ENCODE data around the gene SGSH.
"Not testable (repeated sequence)": the region's sequence is repeated elsewhere in the genome, so short reads cannot be mapped to it uniquely, and the experiment has no call there.

The SGSH gene

GRCh38 chr17:80220054-80220735 lies at the start of gene SGSH, which contains the start of gene SLC26A11:
SGSH (minus strand) TSS chr17:80220333; CDS start chr17:80220313, 20 bp downstream.
SLC26A11 (plus strand) TSS chr17:80220427; CDS start chr17:80221561, 1,134 bp downstream.
- peak; percentile 35 to 89 (median 77) for DNase-seq
- intact Hi-C loops (cut with DNase I) = loop anchor here (2.0 kb wide), 1 partner anchor 73 kb away; the partner anchor contains the start of gene EIF4A3

GRCh38 chr17:80269405-80269807 lies 49.3 kb upstream of the SGSH start:
- DNase-seq = no peak
- intact Hi-C loops (cut with DNase I) = loop anchor here (10.0 kb wide), 1 partner anchor 125 kb away; the partner anchor contains the start of gene EIF4A3

GRCh38 chr17:80268427-80268826 lies 48.3 kb upstream of the SGSH start:
- intact Hi-C loops (cut with DNase I) = loop anchor here (10.0 kb wide), 1 partner anchor 124 kb away; the partner anchor contains the start of gene EIF4A3
- DNase-seq = no peak

- intact Hi-C loops (cut with DNase I) = loop anchor here (10.0 kb wide), 1 partner anchor 123 kb away; the partner anchor contains the start of gene EIF4A3
- DNase-seq = no peak
Measured at GRCh38 chr17:80267391-80267790, 47.3 kb upstream of the SGSH start.

GRCh38 chr17:80265205-80266068 lies 45.3 kb upstream of the SGSH start:
- no peak for DNase-seq
- intact Hi-C loops (cut with DNase I) = loop anchor here (10.0 kb wide), 1 partner anchor 121 kb away; the partner anchor contains the start of gene EIF4A3

GRCh38 chr17:80264205-80265075 lies 44.3 kb upstream of the SGSH start:
- DNase-seq = peak in 1 of 42 donors; percentile 26
- intact Hi-C loops (cut with DNase I) = loop anchor here (10.0 kb wide), 1 partner anchor 120 kb away; the partner anchor contains the start of gene EIF4A3

- peak in 30 of 42 donors; percentile 15 to 78 (median 49) for DNase-seq
- intact Hi-C loops (cut with DNase I) = loop anchor here (10.0 kb wide), 1 partner anchor 119 kb away; the partner anchor contains the start of gene EIF4A3
Measured at GRCh38 chr17:80263253-80264204, 43.4 kb upstream of the SGSH start.

GRCh38 chr17:80262775-80263244 lies 42.7 kb upstream of the SGSH start:
- intact Hi-C loops (cut with DNase I) = loop anchor here (10.0 kb wide), 1 partner anchor 118 kb away; the partner anchor contains the start of gene EIF4A3

GRCh38 chr17:80262291-80262690 lies 42.2 kb upstream of the SGSH start:
- DNase-seq = no peak
- intact Hi-C loops (cut with DNase I) = loop anchor here (10.0 kb wide), 1 partner anchor 117 kb away; the partner anchor contains the start of gene EIF4A3

More at GRCh38 chr17:80262775-80263244, 42.7 kb upstream of the SGSH start:
- no peak for DNase-seq

- DNase-seq = no peak
- intact Hi-C loops (cut with DNase I) = loop anchor here (10.0 kb wide), 1 partner anchor 117 kb away; the partner anchor contains the start of gene EIF4A3
Measured at GRCh38 chr17:80261895-80262279, 41.8 kb upstream of the SGSH start.

GRCh38 chr17:80261159-80261894 lies 41.2 kb upstream of the SGSH start:
- DNase-seq = peak in 33 of 42 donors; percentile 8 to 76 (median 46)
- intact Hi-C loops (cut with DNase I) = loop anchor here (10.0 kb wide), 1 partner anchor 117 kb away; the partner anchor contains the start of gene EIF4A3

GRCh38 chr17:80260791-80261158 lies 40.6 kb upstream of the SGSH start, which contains the start of gene RNF213:
RNF213 (plus strand) TSS chr17:80260852; CDS start chr17:80263682, 2,830 bp downstream.
- intact Hi-C loops (cut with DNase I) = loop anchor here (10.0 kb wide), 1 partner anchor 116 kb away; the partner anchor contains the start of gene EIF4A3
- DNase-seq = peak in 32 of 42 donors; percentile 29 to 71 (median 48)

GRCh38 chr17:80260069-80260535 lies 40.0 kb upstream of the SGSH start:
- intact Hi-C loops (cut with DNase I) = loop anchor here (10.0 kb wide), 1 partner anchor 115 kb away; the partner anchor contains the start of gene EIF4A3
- DNase-seq = peak in 39 of 42 donors; percentile 26 to 83 (median 69)

- peak in 1 of 42 donors; percentile 46 for DNase-seq
- intact Hi-C loops (cut with DNase I) = loop anchor here (10.0 kb wide), 1 partner anchor 115 kb away; the partner anchor contains the start of gene EIF4A3
Measured at GRCh38 chr17:80259457-80260068, 39.4 kb upstream of the SGSH start.

- intact Hi-C loops (cut with DNase I); DNase-seq: not testable (repeated sequence)
Measured at GRCh38 chr17:80258296-80258695, 38.2 kb upstream of the SGSH start.
